ENCODE data around the gene TC2N.

- no peak for TF ChIP-seq POLR2AphosphoS5 (IDR thresholded peaks at IDR 0.05; ENCODE audit: borderline replicate concordance, low read depth, low read length)
- no peak for TF ChIP-seq EZH2 (IDR thresholded peaks at IDR 0.05)
Observed at GRCh38 chr14:91897106-91897701, 29.9 kb upstream of the TC2N start.

Data from SK-N-MC (cell line).